Measurements from ENCODE around the gene PTPRG. TPM values are rescaled to one million over a fixed set of nuclear protein-coding genes. Genes with fewer than 3 reads are reported as not detected.

PTPRG gene
- total and polyA plus RNA-seq, 2 of the 13 experiments (the other 11 are each of a cell fraction or from before 2014, with no cell fraction given) = 8.0 to 25.3 TPM

DNA sequence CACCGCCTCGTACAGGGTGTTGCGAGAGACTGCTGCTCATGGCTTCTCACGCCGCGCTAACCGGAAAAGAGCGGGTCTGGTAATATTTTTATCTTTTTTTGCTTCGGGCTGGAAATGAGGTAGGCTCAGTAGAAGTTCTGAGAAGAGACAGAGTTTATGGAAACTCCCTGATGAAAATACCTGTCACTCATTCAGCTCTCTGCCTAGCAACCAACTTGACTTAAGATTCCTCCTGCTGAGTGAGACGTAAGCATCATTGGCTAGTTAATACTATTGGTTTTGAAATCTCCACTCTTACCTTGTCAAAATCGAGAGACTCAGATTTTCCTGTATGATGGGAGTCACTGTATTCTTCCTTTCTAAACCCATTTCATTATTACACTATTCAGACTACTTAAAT, 181.7 kb downstream of the PTPRG start:
- Histone ChIP-seq H3K9ac (ENCODE audit: insufficient read depth, low read depth, low read length) (no peak overlapping the region), H3K4me2 (ENCODE audit: low read depth, low read length) (no peak overlapping the region), H3K4me3 (replicated peaks in 1 of 3; ENCODE audit: insufficient read depth in 1 of 3, low read depth in 2 of 3, low read length in 3 of 3) (no peak overlapping the region), H3K36me3 (replicated peaks in 1 of 2; ENCODE audit: control insufficient read depth in 1 of 2, insufficient read depth in 2 of 2, low read length in 2 of 2) (no peaks in the 10 kb centered on the region), H2AFZ (ENCODE audit: low read length) (no peak overlapping the region), H4K20me1 (ENCODE audit: insufficient read depth, low read length) (no peaks in the 10 kb centered on the region), H3K9me3 (ENCODE audit: low read length) (no peaks in the 10 kb centered on the region), H3K27me3 (ENCODE audit: control insufficient read depth in 1 of 2, insufficient read depth in 2 of 2, low read length in 2 of 2) (no peaks in the 10 kb centered on the region), H3K4me1 (ENCODE audit: insufficient read depth, low read length) (peaks cover 6% of the 10 kb centered on the region), H3K79me2 (ENCODE audit: insufficient read depth, low read length) (no peaks in the 10 kb centered on the region), H3K27ac (ENCODE audit: extremely low read length, insufficient read depth, low read length) (no peak overlapping the region)
- FAIRE-seq = no peak
- in situ Hi-C loops (cut with HindIII; ENCODE audit: extremely low pct_ligation_motif_present, low pct_unique_long_range_greater_than_20kb) = no loop called here
- WGBS (ENCODE audit: low lambda C conversion rate) = 96% methylated on average over 11 of the region's 11 CpGs
- POLR2A ChIA-PET = no interaction called here
- no peak for ATAC-seq
- no peak for TF ChIP-seq ZIK1 (CRISPR knock-in tag; IDR thresholded peaks at IDR 0.05; ENCODE audit: borderline replicate concordance, low read depth)
- no peak for TF ChIP-seq KDM2A (CRISPR knock-in tag; IDR thresholded peaks at IDR 0.05; ENCODE audit: borderline replicate concordance, low read depth)
- CTCF ChIA-PET (ENCODE audit: low intra/inter-chr PET ratio, low total read pairs) = no interaction called here
- no peak for DNase-seq (ENCODE audit: low spot score)
- intact Hi-C loops (cut with micrococcal nuclease; ENCODE audit: unreplicated experiment) = no loop called here
- no TSS peak for BruUV-seq (replicated peaks)

DNA sequence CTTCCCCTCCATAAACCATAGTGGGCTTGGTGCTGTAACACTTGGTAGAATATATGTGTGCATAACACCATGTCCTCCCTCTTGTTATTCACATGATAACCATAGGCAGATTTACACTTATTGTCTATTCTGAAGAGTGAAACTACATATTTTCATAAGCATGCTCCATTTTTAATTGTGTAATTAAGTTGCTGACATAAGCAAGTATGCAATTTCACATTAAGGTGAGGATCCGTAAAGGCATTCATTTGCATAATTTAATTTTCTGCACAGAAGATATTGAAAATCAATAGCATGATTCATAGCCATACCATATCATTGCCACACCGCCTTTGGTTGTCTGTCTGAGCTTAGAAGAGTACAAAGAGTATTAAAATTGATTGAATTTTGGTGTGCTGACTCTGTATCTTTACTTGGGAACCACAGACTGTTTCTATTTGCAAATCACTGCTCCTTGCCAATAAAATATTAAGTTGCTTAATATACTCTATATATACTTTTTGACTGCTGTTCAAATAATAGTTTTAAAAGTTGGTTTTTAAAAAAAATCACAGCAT, 182.4 kb downstream of the PTPRG start:
- FAIRE-seq (no peak), ATAC-seq (no peak), DNase-seq (ENCODE audit: low spot score) (no peak)
- Histone ChIP-seq H3K9me3 (ENCODE audit: low read length) (no peaks in the 10 kb centered on the region), H3K4me3 (replicated peaks in 1 of 3; ENCODE audit: insufficient read depth in 1 of 3, low read depth in 2 of 3, low read length in 3 of 3) (no peak overlapping the region), H2AFZ (ENCODE audit: low read length) (no peak overlapping the region), H3K27me3 (ENCODE audit: control insufficient read depth in 1 of 2, insufficient read depth in 2 of 2, low read length in 2 of 2) (no peaks in the 10 kb centered on the region), H3K9ac (ENCODE audit: insufficient read depth, low read depth, low read length) (no peak overlapping the region), H3K79me2 (ENCODE audit: insufficient read depth, low read length) (no peaks in the 10 kb centered on the region), H4K20me1 (ENCODE audit: insufficient read depth, low read length) (no peaks in the 10 kb centered on the region), H3K36me3 (replicated peaks in 1 of 2; ENCODE audit: control insufficient read depth in 1 of 2, insufficient read depth in 2 of 2, low read length in 2 of 2) (no peaks in the 10 kb centered on the region), H3K27ac (ENCODE audit: extremely low read length, insufficient read depth, low read length) (no peak overlapping the region), H3K4me1 (ENCODE audit: insufficient read depth, low read length) (peaks cover 13% of the 10 kb centered on the region), H3K4me2 (ENCODE audit: low read depth, low read length) (no peak overlapping the region)
- 48% methylated on average over 2 of the region's 2 CpGs for WGBS (ENCODE audit: low lambda C conversion rate)
- no TSS peak for BruUV-seq (replicated peaks)
- in situ Hi-C loops (cut with HindIII; ENCODE audit: extremely low pct_ligation_motif_present, low pct_unique_long_range_greater_than_20kb) = no loop called here
- ChIA-PET POLR2A (no interaction called here), CTCF (ENCODE audit: low intra/inter-chr PET ratio, low total read pairs) (no interaction called here)
- intact Hi-C loops (cut with micrococcal nuclease; ENCODE audit: unreplicated experiment) = no loop called here
- peak; percentile 70 to 86 for TF ChIP-seq MAFK (conservative IDR thresholded peaks at IDR 0.05 in 1 of 2, IDR thresholded peaks at IDR 0.05 in 1 of 2; ENCODE audit: low read length in 2 of 2)
- TF ChIP-seq GABPA (IDR thresholded peaks at IDR 0.05; ENCODE audit: low read depth, low read length) = no peak
- no peak for TF ChIP-seq GABPA (CRISPR knock-in tag; IDR thresholded peaks at IDR 0.05; ENCODE audit: low read depth)
- no peak for TF ChIP-seq HOXA5 (CRISPR knock-in tag; IDR thresholded peaks at IDR 0.05)
- peak; percentile 68 for TF ChIP-seq KAT2B (IDR thresholded peaks at IDR 0.05; ENCODE audit: borderline replicate concordance, low read depth, low read length)
- TF ChIP-seq ZNF232 (CRISPR knock-in tag; IDR thresholded peaks at IDR 0.05; ENCODE audit: borderline replicate concordance) = no peak
- TF ChIP-seq, protein P1, sequence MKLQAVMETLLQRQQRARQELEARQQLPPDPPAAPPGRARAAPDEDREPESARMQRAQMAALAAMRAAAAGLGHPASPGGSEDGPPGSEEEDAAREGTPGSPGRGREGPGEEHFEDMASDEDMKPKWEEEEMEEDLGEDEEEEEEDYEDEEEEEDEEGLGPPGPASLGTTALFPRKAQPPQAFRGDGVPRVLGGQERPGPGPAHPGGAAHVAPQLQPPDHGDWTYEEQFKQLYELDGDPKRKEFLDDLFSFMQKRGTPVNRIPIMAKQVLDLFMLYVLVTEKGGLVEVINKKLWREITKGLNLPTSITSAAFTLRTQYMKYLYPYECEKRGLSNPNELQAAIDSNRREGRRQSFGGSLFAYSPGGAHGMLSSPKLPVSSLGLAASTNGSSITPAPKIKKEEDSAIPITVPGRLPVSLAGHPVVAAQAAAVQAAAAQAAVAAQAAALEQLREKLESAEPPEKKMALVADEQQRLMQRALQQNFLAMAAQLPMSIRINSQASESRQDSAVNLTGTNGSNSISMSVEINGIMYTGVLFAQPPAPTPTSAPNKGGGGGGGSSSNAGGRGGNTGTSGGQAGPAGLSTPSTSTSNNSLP (IDR thresholded peaks at IDR 0.05; ENCODE audit: low read depth, low read length) = peak; percentile 75
- TF ChIP-seq RBFOX2 (IDR thresholded peaks at IDR 0.05; ENCODE audit: low read depth, low read length) = no peak
- peak; percentile 78 for TF ChIP-seq MAFF (IDR thresholded peaks at IDR 0.05; ENCODE audit: low read depth, low read length)

Data from HepG2 (cell line).